RWPE1 (cell line): Measurements from ENCODE around the gene MYF6.

Source experiments
- CTCF ChIA-PET: fragments of 350-600 bp; sonication (Branson Sonifier 250); formaldehyde crosslinking; extraction: SDS; loops from one replicate; lab custom pipeline; 2021; lab: Yijun Ruan, JAX
- POLR2A ChIA-PET: fragments of 400-600 bp; formaldehyde crosslinking; extraction: SDS; loops from one replicate; lab custom pipeline; 2020; ENCODE audit warnings: antibody characterized with exemption; ENCODE audit not compliant: low non-redundant PET; lab: Yijun Ruan, JAX
- DNase-seq: peaks from one replicate; pipeline ENCODE4 v3.0.0; 2012; ENCODE audit warnings: low spot score
- H3K27ac ChIP-seq: fragments of 450-650 bp; 2 replicates; pipeline ENCODE4 v1.5.1; 2017
- CTCF ChIP-seq: fragments of 450-650 bp; conservative IDR thresholded peaks from 2 replicates; pipeline ENCODE4 v1.5.1; 2017; ENCODE audit warnings: low read depth, mild to moderate bottlenecking

Gene MYF6

GRCh38 chr12:80701388-80701787, 6.0 kb upstream of the MYF6 start:
- POLR2A ChIA-PET, result no interaction called here
- no peak for DNase-seq
- CTCF ChIA-PET, result interaction anchor here (0.6 kb wide), 1 partner anchor 246 kb away, joined by 3 read pairs; no protein-coding TSS in a partner anchor
- no peak overlapping the region for H3K27ac ChIP-seq
- no peak for TF ChIP-seq CTCF

- no peak overlapping the region for H3K27ac ChIP-seq
- no peak for TF ChIP-seq CTCF
- CTCF ChIA-PET, result no interaction called here
- POLR2A ChIA-PET, result no interaction called here
- DNase-seq, result peak; percentile 57
Measured at GRCh38 chr12:80702889-80703805, 4.3 kb upstream of the MYF6 start.

- POLR2A ChIA-PET, result no interaction called here
- TF ChIP-seq CTCF, result no peak
- CTCF ChIA-PET, result no interaction called here
- no peak for DNase-seq
- no peak overlapping the region for H3K27ac ChIP-seq
Measured at GRCh38 chr12:80704420-80704819, 3.0 kb upstream of the MYF6 start.

- ChIA-PET CTCF (no interaction called here), POLR2A (no interaction called here)
- TF ChIP-seq CTCF, result no peak
- H3K27ac ChIP-seq, result no peak overlapping the region
- no peak for DNase-seq
Measured at GRCh38 chr12:80707830-80708258, 410 bp downstream of the MYF6 start.

- DNase-seq, result no peak
- TF ChIP-seq CTCF, result no peak
- CTCF ChIA-PET, result no interaction called here
- POLR2A ChIA-PET, result no interaction called here
- H3K27ac ChIP-seq, result no peak overlapping the region
Measured at GRCh38 chr12:80708259-80708974, 983 bp downstream of the MYF6 start.

- H3K27ac ChIP-seq, result no peak overlapping the region
- ChIA-PET CTCF (no interaction called here), POLR2A (no interaction called here)
- TF ChIP-seq CTCF, result no peak
- DNase-seq, result no peak
Measured at GRCh38 chr12:80708975-80709328, 1.5 kb downstream of the MYF6 start.
